Measurements from ENCODE around the gene CCR5AS.

Gene CCR5AS

DNA sequence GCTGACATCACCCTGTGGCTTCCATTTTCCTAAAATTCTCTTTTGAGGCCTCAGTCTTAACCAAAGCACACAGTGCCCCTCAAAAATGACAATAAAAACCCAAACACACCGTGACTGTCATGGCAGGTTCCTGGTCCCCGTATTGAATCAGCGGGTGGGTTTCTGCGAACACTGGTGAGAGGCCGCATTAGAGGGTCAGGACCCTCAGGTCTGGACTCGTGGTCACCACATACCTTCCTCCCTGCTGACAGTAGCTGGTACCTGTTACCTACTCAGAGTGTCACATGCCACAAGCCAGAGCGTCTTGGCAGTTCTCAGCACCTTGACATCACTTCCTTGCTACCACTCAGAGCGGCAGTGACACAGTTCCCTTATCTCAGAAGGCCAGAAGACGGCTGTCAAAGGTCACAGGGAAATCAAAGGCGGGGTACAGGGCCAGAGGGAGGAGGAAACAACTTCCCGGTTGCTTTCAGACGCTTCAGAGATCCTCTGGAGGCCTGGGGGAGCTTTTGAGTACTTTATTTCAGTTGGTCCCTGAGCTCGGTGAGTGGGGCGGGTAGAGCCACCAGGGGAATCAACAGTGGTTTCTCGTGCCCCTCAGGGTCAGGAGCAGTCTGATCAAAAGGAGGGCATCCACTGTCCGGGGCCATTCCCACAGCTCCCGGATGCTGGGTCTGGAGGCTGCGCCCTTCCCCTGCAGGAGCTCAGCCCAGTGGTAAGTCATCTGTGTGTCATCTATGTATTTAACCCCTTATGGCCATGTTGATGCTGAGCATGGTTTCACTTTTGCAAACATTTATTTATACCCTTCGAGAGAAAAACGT is at the start of gene CCR5AS, which contains the start of gene CCRL2 (continued):
- no peak for TF ChIP-seq TAF7 (optimal IDR thresholded peaks at IDR 0.05; ENCODE audit: borderline replicate concordance, low read depth, low read length)
- no peak for TF ChIP-seq ZNF274 (IDR thresholded peaks at IDR 0.05; ENCODE audit: borderline replicate concordance, extremely low read depth, low read length)
- TF ChIP-seq EZH2 (IDR thresholded peaks at IDR 0.05; ENCODE audit: low read depth, low read length, severe bottlenecking): no peak
- TF ChIP-seq SP4 (IDR thresholded peaks at IDR 0.05; ENCODE audit: low read length): no peak
- TF ChIP-seq TAF1 (IDR thresholded peaks at IDR 0.05; ENCODE audit: low read depth, low read length): no peak
- no peak for TF ChIP-seq TBP (IDR thresholded peaks at IDR 0.05; ENCODE audit: low read depth, low read length)
- TF ChIP-seq BRCA1 (IDR thresholded peaks at IDR 0.05; ENCODE audit: low read depth, low read length): no peak
- TF ChIP-seq JUN (IDR thresholded peaks at IDR 0.05; ENCODE audit: low read depth, low read length): no peak
- no peak for TF ChIP-seq BACH1 (IDR thresholded peaks at IDR 0.05; ENCODE audit: low read length)
- TF ChIP-seq CBX8 (IDR thresholded peaks at IDR 0.05; ENCODE audit: borderline replicate concordance, low read depth, low read length): no peak
- no peak for TF ChIP-seq YY1 (IDR thresholded peaks at IDR 0.05; ENCODE audit: low read depth, low read length)
- TF ChIP-seq JUND (IDR thresholded peaks at IDR 0.05; ENCODE audit: low read length): no peak
